Mesendoderm (in vitro differentiated cells): Measurements from ENCODE around the gene SLC8A1.

Experiments
- DNase-seq: peaks from one replicate; pipeline ENCODE4 v3.0.0; 2013
- H2AK5ac ChIP-seq: 2 replicates; pipeline ENCODE4 v1.6.1; 2013; ENCODE audit warnings: low read length, inconsistent platforms
- H2BK120ac ChIP-seq: 2 replicates; pipeline ENCODE4 v1.6.1; 2013; ENCODE audit warnings: low read depth, mild to moderate bottlenecking, low read length, moderate library complexity, mixed read lengths
- H2BK15ac ChIP-seq: replicated peaks from 2 replicates; pipeline ENCODE4 v1.6.1; 2013; ENCODE audit warnings: low read depth, mild to moderate bottlenecking, moderate library complexity
- H2BK5ac ChIP-seq: 2 replicates; pipeline ENCODE4 v1.6.1; 2013; ENCODE audit warnings: low read length, inconsistent platforms
- H3K18ac ChIP-seq: 2 replicates; pipeline ENCODE4 v1.6.1; 2013; ENCODE audit warnings: mild to moderate bottlenecking, low read length, mixed read lengths
- H3K23ac ChIP-seq: one replicate; pipeline ENCODE4 v1.6.1; 2013; ENCODE audit warnings: low read length
- H3K27ac ChIP-seq: 2 replicates; pipeline ENCODE4 v1.5.1; 2013; ENCODE audit warnings: low read depth, mild to moderate bottlenecking, inconsistent platforms, low read length, moderate library complexity
- H3K27me3 ChIP-seq: 2 replicates; pipeline ENCODE4 v1.6.1; 2013; ENCODE audit warnings: low read length, control low read depth, mild to moderate bottlenecking, inconsistent platforms; ENCODE audit not compliant: insufficient read depth, poor library complexity
- H3K36me3 ChIP-seq: 2 replicates; pipeline ENCODE4 v1.6.1; 2013; ENCODE audit warnings: low read length, inconsistent platforms; ENCODE audit not compliant: control insufficient read depth, insufficient read depth
- H3K4ac ChIP-seq: one replicate; pipeline ENCODE4 v1.6.1; 2013; ENCODE audit warnings: low read depth, mild to moderate bottlenecking, low read length, moderate library complexity
- H3K4me1 ChIP-seq: 2 replicates; pipeline ENCODE4 v1.6.1; 2013; ENCODE audit warnings: low read depth, low read length, inconsistent platforms; ENCODE audit not compliant: control insufficient read depth
- H3K4me2 ChIP-seq: 2 replicates; pipeline ENCODE4 v1.6.1; 2013; ENCODE audit warnings: low read length
- H3K4me3 ChIP-seq: 2 replicates; pipeline ENCODE4 v1.5.1; 2013; ENCODE audit warnings: mild to moderate bottlenecking, low read length
- H3K56ac ChIP-seq: one replicate; pipeline ENCODE4 v1.6.1; 2013; ENCODE audit warnings: low read length
- H3K79me1 ChIP-seq: 2 replicates; pipeline ENCODE4 v1.6.1; 2013; ENCODE audit warnings: low read length, inconsistent platforms
- H3K79me2 ChIP-seq: 2 replicates; pipeline ENCODE4 v1.6.1; 2013; ENCODE audit warnings: mild to moderate bottlenecking, low read length; ENCODE audit not compliant: control insufficient read depth, insufficient read depth
- H3K9ac ChIP-seq: 2 replicates; pipeline ENCODE4 v1.6.1; 2013; ENCODE audit warnings: low read length, inconsistent platforms
- H4K5ac ChIP-seq: one replicate; pipeline ENCODE4 v1.6.1; 2013; ENCODE audit warnings: low read length
- H4K8ac ChIP-seq: one replicate; pipeline ENCODE4 v1.6.1; 2013; ENCODE audit warnings: low read depth, mild to moderate bottlenecking, control low read depth, low read length, moderate library complexity
- WGBS: extraction: QIAGEN DNeasy Blood & Tissue Kit; methylation state at CpG from one replicate; pipeline ENCODE4 v1.1.7; 2013; ENCODE audit warnings: low lambda C conversion rate, missing lambda C conversion rate; ENCODE audit not compliant: insufficient coverage; ENCODE audit errors: extremely low coverage; 5-methylcytosine and 5-hydroxymethylcytosine counted together

Gene SLC8A1

GRCh38 chr2:40287195-40287594, 164.7 kb downstream of the SLC8A1 start:
- no peak overlapping the region for H3K4ac ChIP-seq
- H4K8ac ChIP-seq, result no peak overlapping the region
- no peak overlapping the region for H2BK5ac ChIP-seq
- DNase-seq, result no peak
- no peak overlapping the region for H3K4me2 ChIP-seq
- no peak overlapping the region for H3K18ac ChIP-seq
- H3K36me3 ChIP-seq, result no peaks in the 10 kb centered on the region
- no peaks in the 10 kb centered on the region for H3K27me3 ChIP-seq
- H3K9ac ChIP-seq, result no peak overlapping the region
- WGBS, result no CpG with 5 or more reads among the region's 2 CpGs
- no peak overlapping the region for H3K4me3 ChIP-seq
- H2AK5ac ChIP-seq, result no peak overlapping the region
- H2BK15ac ChIP-seq, result no peak overlapping the region
- H3K23ac ChIP-seq, result no peak overlapping the region
- no peak overlapping the region for H3K27ac ChIP-seq
- H2BK120ac ChIP-seq, result no peak overlapping the region
- no peaks in the 10 kb centered on the region for H3K79me1 ChIP-seq
- H3K4me1 ChIP-seq, result no peaks in the 10 kb centered on the region
- no peaks in the 10 kb centered on the region for H3K79me2 ChIP-seq
- H3K56ac ChIP-seq, result no peak overlapping the region
- no peak overlapping the region for H4K5ac ChIP-seq

DNA sequence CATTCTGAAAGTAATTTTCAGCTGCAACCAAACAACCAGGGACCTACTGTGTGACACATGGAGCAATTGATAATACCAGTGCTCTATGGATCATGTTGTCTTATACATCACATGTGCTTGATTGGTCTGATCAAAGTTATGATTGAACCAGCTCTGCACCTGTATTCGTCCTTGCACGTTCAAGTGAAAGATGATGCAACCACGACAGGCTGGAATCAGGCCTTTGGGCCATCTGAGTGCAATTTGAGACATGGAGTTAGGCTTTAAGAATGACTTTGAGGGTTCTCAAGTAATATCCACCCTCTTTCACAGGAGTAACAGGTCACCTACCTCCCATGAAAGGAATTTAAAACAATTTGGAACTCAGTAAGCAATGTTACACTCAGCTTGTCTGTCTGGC, 165.2 kb downstream of the SLC8A1 start:
- no peaks in the 10 kb centered on the region for H3K79me2 ChIP-seq
- H2AK5ac ChIP-seq, result no peak overlapping the region
- H3K4me3 ChIP-seq, result no peak overlapping the region
- no peak overlapping the region for H2BK120ac ChIP-seq
- no peak overlapping the region for H4K8ac ChIP-seq
- no peaks in the 10 kb centered on the region for H3K36me3 ChIP-seq
- H3K23ac ChIP-seq, result no peak overlapping the region
- H3K27ac ChIP-seq, result no peak overlapping the region
- H2BK15ac ChIP-seq, result no peak overlapping the region
- no peak overlapping the region for H3K9ac ChIP-seq
- H3K4me2 ChIP-seq, result no peak overlapping the region
- H4K5ac ChIP-seq, result no peak overlapping the region
- no peak overlapping the region for H3K18ac ChIP-seq
- H3K56ac ChIP-seq, result no peak overlapping the region
- no CpG with 5 or more reads among the region's 3 CpGs for WGBS
- no peaks in the 10 kb centered on the region for H3K79me1 ChIP-seq
- no peaks in the 10 kb centered on the region for H3K4me1 ChIP-seq
- no peak overlapping the region for H3K4ac ChIP-seq
- H2BK5ac ChIP-seq, result no peak overlapping the region
- no peak for DNase-seq
- no peaks in the 10 kb centered on the region for H3K27me3 ChIP-seq

- Histone ChIP-seq H3K4me2 (no peak overlapping the region), H3K18ac (no peak overlapping the region), H3K36me3 (no peaks in the 10 kb centered on the region), H2BK120ac (no peak overlapping the region), H3K27me3 (no peaks in the 10 kb centered on the region), H2BK15ac (no peak overlapping the region), H3K23ac (no peak overlapping the region), H4K8ac (no peak overlapping the region), H2BK5ac (no peak overlapping the region), H3K56ac (no peak overlapping the region), H2AK5ac (no peak overlapping the region), H3K4ac (no peak overlapping the region), H3K27ac (no peak overlapping the region), H3K79me2 (no peaks in the 10 kb centered on the region), H3K9ac (no peak overlapping the region), H3K4me3 (no peak overlapping the region), H3K4me1 (no peaks in the 10 kb centered on the region), H3K79me1 (no peaks in the 10 kb centered on the region), H4K5ac (no peak overlapping the region)
- DNase-seq, result peak; percentile 26
These were observed 166.5 kb downstream of the SLC8A1 start for GRCh38 chr2:40285391-40285790.

- Histone ChIP-seq H2BK5ac (no peak overlapping the region), H3K18ac (no peak overlapping the region), H4K5ac (no peak overlapping the region), H2AK5ac (no peak overlapping the region), H3K27ac (no peak overlapping the region), H3K4me1 (no peaks in the 10 kb centered on the region), H3K4me3 (no peak overlapping the region), H3K23ac (no peak overlapping the region), H3K79me1 (no peaks in the 10 kb centered on the region), H3K4me2 (no peak overlapping the region), H3K56ac (no peak overlapping the region), H4K8ac (no peak overlapping the region), H3K9ac (no peak overlapping the region), H3K27me3 (no peaks in the 10 kb centered on the region), H3K79me2 (no peaks in the 10 kb centered on the region), H2BK15ac (no peak overlapping the region), H3K36me3 (no peaks in the 10 kb centered on the region), H2BK120ac (no peak overlapping the region), H3K4ac (no peak overlapping the region)
- DNase-seq, result no peak
- no CpG with 5 or more reads among the region's 1 CpG for WGBS
These were observed 167.1 kb downstream of the SLC8A1 start for GRCh38 chr2:40284797-40285196.

- no peaks in the 10 kb centered on the region for H3K4me1 ChIP-seq
- no peak overlapping the region for H3K18ac ChIP-seq
- H3K79me1 ChIP-seq, result no peaks in the 10 kb centered on the region
- H3K4ac ChIP-seq, result no peak overlapping the region
- no peak overlapping the region for H2AK5ac ChIP-seq
- H2BK5ac ChIP-seq, result no peak overlapping the region
- no peaks in the 10 kb centered on the region for H3K27me3 ChIP-seq
- H3K27ac ChIP-seq, result no peak overlapping the region
- no peak overlapping the region for H3K56ac ChIP-seq
- no peak overlapping the region for H4K8ac ChIP-seq
- no peak overlapping the region for H2BK120ac ChIP-seq
- H3K4me3 ChIP-seq, result no peak overlapping the region
- H3K9ac ChIP-seq, result no peak overlapping the region
- H4K5ac ChIP-seq, result no peak overlapping the region
- DNase-seq, result no peak
- H3K4me2 ChIP-seq, result no peak overlapping the region
- no CpG with 5 or more reads among the region's 7 CpGs for WGBS
- no peaks in the 10 kb centered on the region for H3K79me2 ChIP-seq
- H2BK15ac ChIP-seq, result peak overlapping the region; percentile 19
- H3K36me3 ChIP-seq, result no peaks in the 10 kb centered on the region
- no peak overlapping the region for H3K23ac ChIP-seq
These were observed 168.6 kb downstream of the SLC8A1 start for GRCh38 chr2:40283111-40283909.

DNA sequence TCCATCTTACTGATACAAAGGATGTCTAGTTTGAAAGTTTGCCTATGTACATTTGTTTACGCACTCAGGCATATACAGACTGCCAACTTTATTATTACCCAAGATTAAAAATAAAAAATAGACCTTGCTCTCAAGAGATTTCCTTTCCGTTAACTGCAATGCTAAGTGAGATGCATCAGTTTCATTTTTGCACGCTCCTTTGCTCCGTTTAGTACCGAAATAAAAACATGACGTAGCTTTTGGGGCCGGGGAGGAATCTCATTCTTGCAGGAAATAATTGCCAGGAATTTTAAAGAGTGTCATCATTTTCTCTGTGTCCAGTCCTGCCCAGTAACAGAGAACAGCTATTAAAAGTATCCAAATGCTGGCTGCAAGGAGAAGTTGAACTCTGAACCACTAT, 169.5 kb downstream of the SLC8A1 start:
- Histone ChIP-seq H3K79me1 (no peaks in the 10 kb centered on the region), H3K4me2 (no peak overlapping the region), H3K4me3 (no peak overlapping the region), H2BK15ac (no peak overlapping the region), H3K4me1 (no peaks in the 10 kb centered on the region), H2BK120ac (no peak overlapping the region), H3K18ac (no peak overlapping the region), H3K56ac (no peak overlapping the region), H3K27ac (no peak overlapping the region), H4K8ac (no peak overlapping the region), H3K27me3 (no peaks in the 10 kb centered on the region), H3K79me2 (no peaks in the 10 kb centered on the region), H3K4ac (no peak overlapping the region), H2BK5ac (no peak overlapping the region), H3K9ac (no peak overlapping the region), H2AK5ac (no peak overlapping the region), H4K5ac (no peak overlapping the region), H3K36me3 (no peaks in the 10 kb centered on the region), H3K23ac (no peak overlapping the region)
- no CpG with 5 or more reads among the region's 7 CpGs for WGBS
- no peak for DNase-seq
